HepG2 (cell line): ENCODE data around the gene INO80C.

Source experiments
- CTCF ChIP-seq: sonication (generic); formaldehyde crosslinking; IDR thresholded peaks from 2 replicates; pipeline ENCODE4 v1.5.0; 2020; ENCODE audit warnings: mild to moderate bottlenecking, missing genetic modification reagents, moderate library complexity
- E2F1 ChIP-seq: sonication (generic); formaldehyde crosslinking; IDR thresholded peaks from 2 replicates; pipeline ENCODE4 v1.5.0; 2020; ENCODE audit warnings: missing genetic modification reagents
- PRPF4 ChIP-seq: fragments of 200-400 bp; formaldehyde crosslinking; IDR thresholded peaks from 2 replicates; pipeline ENCODE4 v1.6.1; 2016; ENCODE audit warnings: low read length, low read depth; ENCODE audit not compliant: poor library complexity, severe bottlenecking
- RAD21 ChIP-seq: fragments of 450-650 bp; formaldehyde crosslinking; IDR thresholded peaks from 2 replicates; pipeline ENCODE4 v1.5.0; 2020; ENCODE audit warnings: mild to moderate bottlenecking
- YY1 ChIP-seq: IDR thresholded peaks from 2 replicates; pipeline ENCODE4 v1.6.1; 2011; ENCODE audit warnings: low read length, low read depth, moderate library complexity, mild to moderate bottlenecking; ENCODE audit not compliant: insufficient read depth, insufficient replicate concordance

DNA sequence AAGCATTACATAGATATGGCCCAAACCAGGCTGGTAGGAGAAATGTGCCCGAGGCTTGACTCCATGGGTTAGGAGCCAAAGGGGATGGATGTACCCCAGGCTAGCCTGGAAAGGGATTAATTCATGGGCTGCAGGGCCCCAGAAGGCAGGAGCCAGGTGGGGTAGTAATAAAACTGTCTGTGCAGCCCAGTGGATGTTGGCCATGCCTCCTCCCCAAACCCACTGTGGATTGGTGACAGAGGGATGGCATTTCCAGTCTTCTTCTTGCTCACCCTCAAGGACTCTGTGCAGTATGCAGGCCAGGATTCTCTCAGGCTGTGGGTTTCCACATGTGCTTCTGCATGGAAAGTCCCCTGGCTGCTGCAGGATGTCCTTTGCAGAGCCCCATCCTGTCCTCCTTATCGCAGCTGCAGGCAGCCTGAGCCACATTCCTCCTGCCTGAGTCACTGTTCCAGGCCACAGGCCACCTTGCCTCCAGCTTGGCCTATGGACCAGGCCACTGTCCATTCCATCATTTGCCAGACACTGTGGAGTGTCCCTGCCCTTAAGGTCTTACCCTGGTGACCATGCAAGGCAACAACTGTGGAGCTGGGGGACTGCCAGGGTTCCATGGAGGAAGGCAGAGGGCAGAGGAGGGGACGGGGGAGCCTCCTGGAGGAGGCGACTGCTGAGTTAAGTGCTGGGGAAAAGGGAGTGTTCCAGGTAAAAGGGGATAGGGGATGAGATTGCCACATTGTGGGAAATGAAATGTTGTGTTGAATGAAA, 38.9 kb downstream of the INO80C start:
- no peak for TF ChIP-seq RAD21 (CRISPR knock-in tag)
- TF ChIP-seq CTCF (CRISPR knock-in tag), result peak; percentile 28; the same call in 1 of the 2 replicates
- TF ChIP-seq E2F1 (CRISPR knock-in tag), result no peak
- TF ChIP-seq YY1, result no peak
- TF ChIP-seq PRPF4, result no peak
